Activated CD4-positive, alpha-beta T cell treated with anti-CD3 and anti-CD28 coated beads for 36 hours (primary cell): Measurements from ENCODE around the gene OR2AG1. TPM values are rescaled to one million over a fixed set of nuclear protein-coding genes. Genes with fewer than 3 reads are reported as not detected.
A peak's percentile ranks its signal among the peaks of the same experiment; 100 is the strongest.

Experiments used
- ATAC-seq: fragments of 200-7000 bp; cut with Tn5 transposase; one replicate; pipeline ENCODE4 v1.10.0; 2021; ENCODE audit warnings: mild to moderate bottlenecking, moderate library complexity
- CTCF ChIA-PET: fragments of 350-600 bp; sonication (Branson Sonifier 250); formaldehyde crosslinking; loops from one replicate; lab custom pipeline; 2021; ENCODE audit warnings: antibody characterized with exemption; lab: Charles Lee
- POLR2A ChIA-PET: fragments of 350-600 bp; sonication (Branson Sonifier 250); formaldehyde crosslinking; loops from one replicate; lab custom pipeline; 2021; ENCODE audit warnings: antibody characterized with exemption, inconsistent platforms; lab: Charles Lee
- DNase-seq: peaks from one replicate; pipeline ENCODE4 v3.0.0-alpha.2; 2020
- H3K27ac Mint-ChIP-seq: one replicate; pipeline ENCODE4 v1.8.0; 2021; ENCODE audit warnings: mixed read lengths
- H3K27me3 Mint-ChIP-seq: one replicate; pipeline ENCODE4 v1.8.0; 2021; ENCODE audit warnings: mixed read lengths
- H3K36me3 Mint-ChIP-seq: one replicate; pipeline ENCODE4 v1.8.0; 2021; ENCODE audit warnings: low read depth, mixed read lengths
- H3K4me1 Mint-ChIP-seq: one replicate; pipeline ENCODE4 v1.8.0; 2021; ENCODE audit warnings: mixed read lengths
- H3K4me3 Mint-ChIP-seq: one replicate; pipeline ENCODE4 v1.8.0; 2021; ENCODE audit warnings: mild to moderate bottlenecking, moderate library complexity, mixed read lengths
- H3K9me3 Mint-ChIP-seq: one replicate; pipeline ENCODE4 v1.8.0; 2021; ENCODE audit warnings: low read depth, mixed read lengths
- intact Hi-C, 2 experiments: fragments of 100-400 bp; cut with DNase I in 1 of 2; cut with micrococcal nuclease in 1 of 2; formaldehyde crosslinking; loops; one replicate each; pipeline versions ENCODE4 v1.14.2 to v1.15.1; 2022 to 2024; cut with DNase I, micrococcal nuclease
- total RNA-seq, 2 experiments: library from RNA; stranded (reverse); gene quantifications; one replicate each; pipeline ENCODE4 v1.2.3, GENCODE V29; 2021

OR2AG1 gene
- total RNA-seq, 2 experiments from 2014 or later = not detected

- CTCF ChIA-PET = interaction anchor here (0.6 to 6.4 kb wide), 16 partner anchors 9 to 1160 kb away, joined by 3 to 99 read pairs (median 3); partner anchors contain the start of gene MRPL17
- H3K9me3 Mint-ChIP-seq = no peaks in the 10 kb centered on the region
- peaks cover 6% of the 10 kb centered on the region for H3K36me3 Mint-ChIP-seq
- POLR2A ChIA-PET = interaction anchor here (0.7 to 0.9 kb wide), 3 partner anchors 9 to 860 kb away, joined by 3 to 10 read pairs (median 8); partner anchors contain the start of gene MRPL17
- DNase-seq (no peak), ATAC-seq (peak; percentile 27)
- H3K27me3 Mint-ChIP-seq = no peaks in the 10 kb centered on the region
- no peak overlapping the region for H3K4me3 Mint-ChIP-seq
- intact Hi-C loops = loop anchor here (1.0 to 10.0 kb wide), 7 partner anchors 7 to 767 kb away; partner anchors contain the start of genes ILK (in 2 of the 2), RRP8 (in 2 of the 2), ARFIP2 (in 1 of the 2) and CNGA4 (in 1 of the 2)
- peaks cover 36% of the 10 kb centered on the region for H3K4me1 Mint-ChIP-seq
- H3K27ac Mint-ChIP-seq = no peak overlapping the region
These were observed 37.3 kb upstream of the OR2AG1 start for GRCh38 chr11:6745465-6746015.

GRCh38 chr11:6746086-6746618 is 36.7 kb upstream of the OR2AG1 start:
- POLR2A ChIA-PET = interaction anchor here (0.9 kb wide), 1 partner anchor 63 kb away, joined by 3 read pairs; the partner anchor contains the start of gene MRPL17
- ATAC-seq = peak; percentile 85

GRCh38 chr11:6746626-6747025 is 36.2 kb upstream of the OR2AG1 start:
- no peaks in the 10 kb centered on the region for H3K9me3 Mint-ChIP-seq
- no peak overlapping the region for H3K27ac Mint-ChIP-seq
- H3K4me3 Mint-ChIP-seq = no peak overlapping the region
- peaks cover 29% of the 10 kb centered on the region for H3K4me1 Mint-ChIP-seq
- peak; percentile 55 for ATAC-seq
- peaks cover 2% of the 10 kb centered on the region for H3K36me3 Mint-ChIP-seq
- intact Hi-C loops = loop anchor here (1.0 to 10.0 kb wide), 7 partner anchors 8 to 766 kb away; partner anchors contain the start of genes ILK (in 2 of the 2), RRP8 (in 2 of the 2), ARFIP2 (in 1 of the 2) and CNGA4 (in 1 of the 2)
- DNase-seq = no peak
- ChIA-PET POLR2A (interaction anchor here (0.6 kb wide), 1 partner anchor 326 kb away, joined by 3 read pairs; no protein-coding TSS in a partner anchor), CTCF (interaction anchor here (0.6 to 6.4 kb wide), 12 partner anchors 10 to 1159 kb away, joined by 3 to 99 read pairs (median 5); partner anchors contain the start of gene MRPL17)
- H3K27me3 Mint-ChIP-seq = no peaks in the 10 kb centered on the region

More at GRCh38 chr11:6746086-6746618, 36.7 kb upstream of the OR2AG1 start:
- H3K27ac Mint-ChIP-seq = no peak overlapping the region
- no peaks in the 10 kb centered on the region for H3K9me3 Mint-ChIP-seq
- peaks cover 2% of the 10 kb centered on the region for H3K36me3 Mint-ChIP-seq
- H3K27me3 Mint-ChIP-seq = no peaks in the 10 kb centered on the region
- no peak overlapping the region for H3K4me3 Mint-ChIP-seq
- intact Hi-C loops = loop anchor here (1.0 to 10.0 kb wide), 7 partner anchors 8 to 766 kb away; partner anchors contain the start of genes ILK (in 2 of the 2), RRP8 (in 2 of the 2), ARFIP2 (in 1 of the 2) and CNGA4 (in 1 of the 2)
- peak; percentile 58 for DNase-seq
- CTCF ChIA-PET = interaction anchor here (0.6 to 6.4 kb wide), 14 partner anchors 10 to 1159 kb away, joined by 3 to 99 read pairs (median 4); partner anchors contain the start of gene MRPL17
- peaks cover 30% of the 10 kb centered on the region for H3K4me1 Mint-ChIP-seq

- H3K4me1 Mint-ChIP-seq = peaks cover 23% of the 10 kb centered on the region
- ChIA-PET CTCF (interaction anchor here (0.6 to 6.4 kb wide), 11 partner anchors 10 to 241 kb away, joined by 3 to 99 read pairs (median 6); partner anchors contain the start of gene MRPL17), POLR2A (interaction anchor here (0.6 kb wide), 1 partner anchor 326 kb away, joined by 3 read pairs; no protein-coding TSS in a partner anchor)
- no peak for ATAC-seq
- peaks cover 2% of the 10 kb centered on the region for H3K36me3 Mint-ChIP-seq
- no peak overlapping the region for H3K27ac Mint-ChIP-seq
- no peak for DNase-seq
- intact Hi-C loops = loop anchor here (2.0 to 10.0 kb wide), 6 partner anchors 144 to 765 kb away; partner anchors contain the start of genes ILK (in 2 of the 2), RRP8 (in 2 of the 2), ARFIP2 (in 1 of the 2) and CNGA4 (in 1 of the 2)
- H3K27me3 Mint-ChIP-seq = no peaks in the 10 kb centered on the region
- no peak overlapping the region for H3K4me3 Mint-ChIP-seq
- no peaks in the 10 kb centered on the region for H3K9me3 Mint-ChIP-seq
These were observed 35.6 kb upstream of the OR2AG1 start for GRCh38 chr11:6747097-6747668.

- peak; percentile 63 for ATAC-seq
- Mint-ChIP-seq H3K9me3 (no peaks in the 10 kb centered on the region), H3K4me3 (no peak overlapping the region), H3K4me1 (peaks cover 10% of the 10 kb centered on the region), H3K27me3 (no peaks in the 10 kb centered on the region), H3K27ac (no peak overlapping the region), H3K36me3 (no peaks in the 10 kb centered on the region)
- intact Hi-C loops = loop anchor here in 1 of 2 experiments (5.0 kb wide), 1 partner anchor 313 kb away; the partner anchor contains the start of gene HPX
- POLR2A ChIA-PET = interaction anchor here (1.1 kb wide), 1 partner anchor 10 kb away, joined by 8 read pairs; no protein-coding TSS in a partner anchor
- DNase-seq = peak; percentile 38
- CTCF ChIA-PET = interaction anchor here (0.7 to 6.3 kb wide), 34 partner anchors 8 to 553 kb away, joined by 3 to 102 read pairs (median 5); partner anchors contain the start of genes MRPL17 and OR2AG1
These were observed 27.4 kb upstream of the OR2AG1 start for GRCh38 chr11:6755303-6755952.

- ATAC-seq (no peak), DNase-seq (no peak)
- Mint-ChIP-seq H3K36me3 (no peaks in the 10 kb centered on the region), H3K27me3 (no peaks in the 10 kb centered on the region), H3K4me1 (peaks cover 10% of the 10 kb centered on the region), H3K9me3 (no peaks in the 10 kb centered on the region), H3K27ac (no peak overlapping the region), H3K4me3 (no peak overlapping the region)
- ChIA-PET POLR2A (no interaction called here), CTCF (interaction anchor here (0.6 to 6.3 kb wide), 23 partner anchors 9 to 554 kb away, joined by 3 to 102 read pairs (median 6); partner anchors contain the start of genes MRPL17 and OR2AG1)
- intact Hi-C loops = loop anchor here in 1 of 2 experiments (5.0 kb wide), 1 partner anchor 314 kb away; the partner anchor contains the start of gene HPX
These were observed 26.9 kb upstream of the OR2AG1 start for GRCh38 chr11:6755953-6756347.

GRCh38 chr11:6757373-6757967 is 25.4 kb upstream of the OR2AG1 start:
- ATAC-seq (peak; percentile 85), DNase-seq (peak; percentile 76)
- peaks cover 10% of the 10 kb centered on the region for H3K4me1 Mint-ChIP-seq
- H3K27me3 Mint-ChIP-seq = no peaks in the 10 kb centered on the region
- intact Hi-C loops = loop anchor here (1.0 to 5.0 kb wide), 6 partner anchors 19 to 378 kb away; partner anchors contain the start of gene HPX (in 1 of the 2)
- H3K4me3 Mint-ChIP-seq = no peak overlapping the region
- ChIA-PET CTCF (interaction anchor here (0.6 to 6.3 kb wide), 15 partner anchors 10 to 413 kb away, joined by 3 to 84 read pairs (median 4); partner anchors contain the start of genes ARFIP2, MRPL17 and TIMM10B), POLR2A (no interaction called here)
- H3K9me3 Mint-ChIP-seq = no peaks in the 10 kb centered on the region
- no peak overlapping the region for H3K27ac Mint-ChIP-seq
- H3K36me3 Mint-ChIP-seq = no peaks in the 10 kb centered on the region

GRCh38 chr11:6771926-6772893 is 10.6 kb upstream of the OR2AG1 start, which contains the start of gene OR2AG2:
OR2AG2 (minus strand) TSS chr11:6771976; CDS start chr11:6768957, 3,019 bp downstream.
- H3K9me3 Mint-ChIP-seq = no peaks in the 10 kb centered on the region
- ChIA-PET CTCF (interaction anchor here (0.8 to 1.0 kb wide), 2 partner anchors 14 to 23 kb away, joined by 4 to 5 read pairs; no protein-coding TSS in a partner anchor), POLR2A (no interaction called here)
- H3K36me3 Mint-ChIP-seq = no peaks in the 10 kb centered on the region
- H3K27me3 Mint-ChIP-seq = no peaks in the 10 kb centered on the region
- no peak within 1 kb of the TSS for H3K4me3 Mint-ChIP-seq
- no peaks in the 10 kb centered on the region for H3K4me1 Mint-ChIP-seq
- no peak within 1 kb of the TSS for H3K27ac Mint-ChIP-seq
- intact Hi-C loops = no loop called here
- ATAC-seq (no peak), DNase-seq (no peak)

- Mint-ChIP-seq H3K36me3 (no peaks in the 10 kb centered on the region), H3K9me3 (no peaks in the 10 kb centered on the region), H3K4me1 (no peaks in the 10 kb centered on the region), H3K27ac (no peak overlapping the region), H3K27me3 (peaks cover 8% of the 10 kb centered on the region), H3K4me3 (no peak overlapping the region)
- intact Hi-C loops = no loop called here
- POLR2A ChIA-PET = no interaction called here
- CTCF ChIA-PET = interaction anchor here (1.4 kb wide), 1 partner anchor 34 kb away, joined by 7 read pairs; no protein-coding TSS in a partner anchor
- ATAC-seq = no peak
- DNase-seq = no peak
These were observed 4.3 kb upstream of the OR2AG1 start for GRCh38 chr11:6778518-6778917.
